Activated CD4-positive, alpha-beta T cell treated with anti-CD3 and anti-CD28 coated beads, Interleukin-2, Interleukin-4, amounts not matched to agents 100 ng/mL and 50 ng/mL, durations not matched to agents 16 hours and 8 hours (primary cell): ENCODE measurements around the gene ABRACL.
"Not testable (repeated sequence)": the region's sequence is repeated elsewhere in the genome, so short reads cannot be mapped to it uniquely, and the experiment has no call there.

Source experiments
- DNase-seq: peaks from one replicate; pipeline ENCODE4 v3.0.0-alpha.2; 2020; ENCODE audit warnings: low spot score

ABRACL gene

GRCh38 chr6:139011980-139012379, 16.6 kb upstream of the ABRACL start:
- DNase-seq, result no peak

GRCh38 chr6:139013185-139013800, 15.3 kb upstream of the ABRACL start:
- no peak for DNase-seq

- DNase-seq, result no peak
Measured at GRCh38 chr6:139014945-139015344, 13.6 kb upstream of the ABRACL start.

DNA sequence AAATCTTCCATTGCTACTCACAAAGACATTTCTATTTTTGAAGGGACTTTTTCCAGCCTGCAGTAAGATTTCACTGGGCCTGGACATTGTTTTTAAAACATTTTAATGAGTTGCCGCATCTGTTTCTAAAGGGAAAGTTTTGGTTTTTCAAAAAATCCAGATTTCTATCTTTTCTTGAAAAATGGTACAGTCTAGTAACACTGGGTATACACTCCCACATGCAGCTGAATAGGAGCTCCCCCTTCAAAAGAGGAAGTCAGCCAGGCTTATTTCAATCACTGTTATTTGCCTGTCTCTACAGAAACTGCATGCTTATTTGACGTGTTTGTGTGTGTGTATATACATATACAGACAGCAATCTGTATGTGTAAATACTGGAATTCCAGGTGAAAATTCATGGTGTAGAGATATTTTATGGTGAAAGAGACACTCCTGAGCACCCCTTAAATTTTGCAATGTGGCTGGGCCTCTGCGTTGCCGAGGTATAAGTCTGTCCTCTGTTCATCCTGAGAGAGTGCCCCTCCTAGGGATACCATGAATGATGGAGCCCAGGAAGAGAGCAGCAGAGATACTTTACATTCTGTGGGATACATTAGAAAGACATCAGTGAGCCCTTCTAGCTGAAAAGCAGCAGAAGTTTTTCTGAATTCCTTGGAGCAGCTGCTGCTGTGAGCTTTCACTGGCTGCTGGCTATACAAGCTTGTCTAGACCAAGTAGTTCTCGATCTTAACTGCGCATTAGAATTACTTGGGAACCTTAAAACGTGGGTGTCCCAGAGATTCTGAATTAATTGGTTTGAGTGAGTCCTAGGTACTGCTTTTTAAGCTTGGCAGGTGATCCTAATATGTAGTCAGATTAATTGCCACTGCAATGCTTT, 12.0 kb upstream of the ABRACL start:
- no peak for DNase-seq

- no peak for DNase-seq
Measured at GRCh38 chr6:139017227-139017626, 11.3 kb upstream of the ABRACL start.

GRCh38 chr6:139019722-139020121, 8.8 kb upstream of the ABRACL start:
- no peak for DNase-seq

GRCh38 chr6:139020689-139021088, 7.9 kb upstream of the ABRACL start:
- no peak for DNase-seq

DNA sequence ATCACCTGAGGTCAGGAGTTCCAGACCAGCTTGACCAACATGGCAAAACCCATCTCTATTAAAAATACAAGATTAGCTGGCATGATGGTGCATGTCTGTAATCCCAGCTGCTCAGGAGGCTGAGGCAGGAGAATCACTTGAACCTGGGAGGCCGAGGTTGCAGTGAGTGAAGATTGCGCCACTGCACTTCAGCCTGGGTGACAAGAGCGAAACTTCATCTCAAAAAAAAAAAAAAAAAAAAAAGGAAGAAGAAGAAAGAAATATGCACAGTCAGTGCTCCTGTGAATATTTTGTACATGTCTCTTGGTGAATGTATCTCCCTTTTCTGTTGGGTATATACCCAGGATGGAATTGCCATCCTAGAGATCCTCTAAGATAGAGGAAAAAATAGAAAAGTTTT, 3.1 kb upstream of the ABRACL start:
- DNase-seq, result not testable (repeated sequence)

DNA sequence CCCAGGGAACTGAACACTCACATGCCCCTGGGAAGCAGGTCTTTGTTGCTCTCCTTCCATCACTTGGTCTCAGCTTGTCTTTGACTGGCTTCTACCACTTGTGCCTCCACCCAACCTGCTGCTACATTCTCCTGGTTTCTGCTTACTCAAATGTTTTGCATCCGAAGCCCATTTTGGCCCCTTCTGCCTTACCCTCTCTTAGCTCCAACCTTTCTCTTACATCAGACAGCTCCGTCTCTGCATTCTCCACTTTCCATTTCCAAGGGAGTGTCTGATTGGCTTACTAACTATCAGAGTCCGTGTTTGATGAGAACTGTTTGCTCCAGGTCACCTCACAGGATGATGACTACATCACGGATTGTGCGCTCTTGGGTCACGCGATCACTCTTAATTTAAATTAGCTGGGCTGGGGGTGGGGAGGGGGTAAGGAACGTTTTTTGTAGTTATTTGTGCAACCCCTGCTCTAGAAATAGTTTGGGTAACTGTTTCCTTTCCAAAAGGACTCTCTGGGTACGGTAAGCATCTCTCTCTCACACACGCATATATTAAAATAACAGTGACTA, 844 bp upstream of the ABRACL start:
- peak; percentile 85 for DNase-seq

GRCh38 chr6:139028215-139028657, 309 bp upstream of the ABRACL start:
- DNase-seq, result no peak

GRCh38 chr6:139029470-139030227, 1.1 kb downstream of the ABRACL start:
- DNase-seq, result peak; percentile 32

GRCh38 chr6:139030228-139030963, 1.9 kb downstream of the ABRACL start:
- peak; percentile 42 for DNase-seq

- no peak for DNase-seq
Measured at GRCh38 chr6:139037490-139037889, 8.9 kb downstream of the ABRACL start.

GRCh38 chr6:139044250-139044649, 15.7 kb downstream of the ABRACL start:
- DNase-seq, result no peak

GRCh38 chr6:139047677-139048076, 19.1 kb downstream of the ABRACL start:
- no peak for DNase-seq

DNA sequence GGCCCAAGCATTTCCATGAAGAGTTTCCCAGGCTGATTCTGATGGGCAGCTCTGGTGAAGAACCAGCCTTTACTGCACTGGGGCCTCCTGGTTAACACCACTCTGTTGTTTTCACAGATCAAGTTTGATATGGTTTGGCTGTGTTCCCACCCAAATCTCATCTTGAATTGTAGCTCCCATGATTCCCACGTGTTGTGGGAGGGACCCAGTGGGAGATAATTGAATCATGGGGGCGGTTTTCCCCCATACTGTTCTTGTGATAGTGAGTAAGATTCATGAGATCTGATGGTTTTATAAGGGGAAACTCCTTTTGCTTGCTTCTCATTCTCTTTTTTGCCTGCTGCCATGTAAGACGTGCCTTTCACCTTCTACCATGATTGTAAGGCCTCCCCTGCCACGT, 20.4 kb downstream of the ABRACL start:
- not testable (repeated sequence) for DNase-seq

- DNase-seq, result not testable (repeated sequence)
Measured at GRCh38 chr6:139050131-139050769, 21.7 kb downstream of the ABRACL start.

DNA sequence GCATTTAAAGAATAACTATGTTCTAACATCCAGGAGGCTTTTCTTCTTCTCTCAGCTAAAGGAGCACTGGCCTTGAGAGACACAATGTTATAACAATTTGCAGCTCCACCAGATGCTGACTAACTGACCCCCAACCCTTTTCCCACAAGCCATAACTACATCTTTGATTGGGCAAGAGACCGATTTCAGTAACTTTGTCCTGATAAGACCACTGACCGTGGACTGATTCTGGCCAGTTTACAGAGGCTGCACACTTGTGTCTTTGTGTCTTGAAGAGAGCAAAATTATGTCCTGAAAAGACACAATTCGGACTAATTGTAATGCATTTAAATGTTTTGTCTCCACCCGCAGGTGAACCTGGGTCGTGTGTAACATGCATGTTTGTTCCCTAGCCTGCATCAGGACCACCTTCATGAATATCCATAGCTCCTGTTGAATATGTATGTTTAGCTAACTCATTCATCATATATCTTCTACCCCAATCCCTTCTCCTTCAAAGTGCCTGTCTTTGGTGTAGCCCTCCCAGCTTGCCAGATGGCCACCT, 22.3 kb downstream of the ABRACL start:
- DNase-seq, result no peak

GRCh38 chr6:139051396-139052060, 23.0 kb downstream of the ABRACL start:
- DNase-seq, result no peak

- no peak for DNase-seq
Measured at GRCh38 chr6:139053382-139053781, 24.8 kb downstream of the ABRACL start.
